OCI-LY1 (cell line): Measurements from ENCODE around the gene WWC2.

Experiments used
- H2AFZ ChIP-seq: fragments of 200-600 bp; sonication (generic), shearing (Covaris generic); 2 replicates; pipeline ENCODE4 v1.6.0; 2014; ENCODE audit warnings: antibody characterized with exemption, mild to moderate bottlenecking, low read length
- H3F3A ChIP-seq: fragments of 200-600 bp; sonication (generic), shearing (Covaris generic); 2 replicates; pipeline ENCODE4 v1.6.0; 2014; ENCODE audit warnings: mild to moderate bottlenecking, antibody characterized with exemption, low read length, moderate library complexity; ENCODE audit not compliant: insufficient read depth
- H3K27ac ChIP-seq: fragments of 200-600 bp; sonication (generic); 2 replicates; pipeline ENCODE4 v1.5.1; 2014; ENCODE audit warnings: low read length, mixed run types, mild to moderate bottlenecking, low read depth; ENCODE audit not compliant: poor library complexity, severe bottlenecking
- H3K27me3 ChIP-seq: fragments of 200-600 bp; sonication (generic); 2 replicates; pipeline ENCODE4 v1.6.0; 2014; ENCODE audit warnings: antibody characterized with exemption, mild to moderate bottlenecking, low read length, moderate library complexity; ENCODE audit not compliant: insufficient read depth
- H3K36me3 ChIP-seq: fragments of 200-600 bp; sonication (generic); 2 replicates; pipeline ENCODE4 v1.6.1; 2014; ENCODE audit warnings: mild to moderate bottlenecking, antibody characterized with exemption, low read length, moderate library complexity, mixed read lengths; ENCODE audit not compliant: insufficient read depth
- H3K4me1 ChIP-seq: fragments of 200-600 bp; sonication (generic); 2 replicates; pipeline ENCODE4 v1.5.1; 2014; ENCODE audit warnings: mild to moderate bottlenecking, low read length, moderate library complexity; ENCODE audit not compliant: insufficient read depth, severe bottlenecking
- H3K4me2 ChIP-seq: fragments of 200-600 bp; sonication (generic), shearing (Covaris generic); 2 replicates; pipeline ENCODE4 v1.6.1; 2014; ENCODE audit warnings: low read length
- H3K4me3 ChIP-seq: fragments of 200-600 bp; sonication (generic); 2 replicates; pipeline ENCODE4 v1.5.1; 2014; ENCODE audit warnings: low read length, low read depth, mild to moderate bottlenecking, mixed read lengths; ENCODE audit not compliant: poor library complexity, severe bottlenecking
- H3K79me2 ChIP-seq: fragments of 200-600 bp; shearing (Covaris generic); 2 replicates; pipeline ENCODE4 v1.6.1; 2016; ENCODE audit warnings: mixed run types, low read length, mixed read lengths; ENCODE audit not compliant: insufficient read depth
- H3K9ac ChIP-seq: fragments of 200-600 bp; sonication (generic), shearing (Covaris generic); 2 replicates; pipeline ENCODE4 v1.6.1; 2014; ENCODE audit warnings: mild to moderate bottlenecking, low read length, mixed read lengths
- H3K9me2 ChIP-seq: fragments of 200-600 bp; sonication (generic), shearing (Covaris generic); 2 replicates; pipeline ENCODE4 v1.6.1; 2014; ENCODE audit warnings: low read depth, mild to moderate bottlenecking, low read length, mixed read lengths
- H3K9me3 ChIP-seq: fragments of 200-600 bp; shearing (Covaris generic); 2 replicates; pipeline ENCODE4 v1.6.1; 2014; ENCODE audit warnings: low read length, mixed read lengths
- H4K20me1 ChIP-seq: fragments of 200-600 bp; sonication (generic), shearing (Covaris generic); 2 replicates; pipeline ENCODE4 v1.6.0; 2016; ENCODE audit warnings: mild to moderate bottlenecking, low read length; ENCODE audit not compliant: insufficient read depth
- EZH2 ChIP-seq: fragments of 200-600 bp; sonication (generic), shearing (Covaris generic); IDR thresholded peaks from 2 replicates; pipeline ENCODE4 v1.8.0; 2017; ENCODE audit warnings: borderline replicate concordance, mixed run types, mild to moderate bottlenecking, antibody characterized with exemption, low read length, moderate library complexity, mixed read lengths
- TF ChIP-seq, protein P1 (sequence below): fragments of 200-600 bp; sonication (generic), shearing (Covaris generic); IDR thresholded peaks from 2 replicates; pipeline ENCODE4 v1.5.1; 2017; ENCODE audit warnings: mild to moderate bottlenecking, antibody characterized with exemption, low read length, moderate library complexity, mixed read lengths

The WWC2 gene

GRCh38 chr4:183124865-183125264 lies 25.8 kb downstream of the WWC2 start:
- Histone ChIP-seq H3K4me2 (no peak overlapping the region), H3K9me2 (no peaks in the 10 kb centered on the region), H3F3A (no peaks in the 10 kb centered on the region), H3K9ac (no peak overlapping the region), H3K4me3 (no peak overlapping the region), H3K27me3 (no peaks in the 10 kb centered on the region), H3K79me2 (no peaks in the 10 kb centered on the region), H3K36me3 (no peaks in the 10 kb centered on the region), H3K9me3 (no peaks in the 10 kb centered on the region), H4K20me1 (no peaks in the 10 kb centered on the region), H3K4me1 (no peaks in the 10 kb centered on the region), H2AFZ (no peak overlapping the region), H3K27ac (no peak overlapping the region)
- no peak for TF ChIP-seq EZH2
- TF ChIP-seq, protein P1, sequence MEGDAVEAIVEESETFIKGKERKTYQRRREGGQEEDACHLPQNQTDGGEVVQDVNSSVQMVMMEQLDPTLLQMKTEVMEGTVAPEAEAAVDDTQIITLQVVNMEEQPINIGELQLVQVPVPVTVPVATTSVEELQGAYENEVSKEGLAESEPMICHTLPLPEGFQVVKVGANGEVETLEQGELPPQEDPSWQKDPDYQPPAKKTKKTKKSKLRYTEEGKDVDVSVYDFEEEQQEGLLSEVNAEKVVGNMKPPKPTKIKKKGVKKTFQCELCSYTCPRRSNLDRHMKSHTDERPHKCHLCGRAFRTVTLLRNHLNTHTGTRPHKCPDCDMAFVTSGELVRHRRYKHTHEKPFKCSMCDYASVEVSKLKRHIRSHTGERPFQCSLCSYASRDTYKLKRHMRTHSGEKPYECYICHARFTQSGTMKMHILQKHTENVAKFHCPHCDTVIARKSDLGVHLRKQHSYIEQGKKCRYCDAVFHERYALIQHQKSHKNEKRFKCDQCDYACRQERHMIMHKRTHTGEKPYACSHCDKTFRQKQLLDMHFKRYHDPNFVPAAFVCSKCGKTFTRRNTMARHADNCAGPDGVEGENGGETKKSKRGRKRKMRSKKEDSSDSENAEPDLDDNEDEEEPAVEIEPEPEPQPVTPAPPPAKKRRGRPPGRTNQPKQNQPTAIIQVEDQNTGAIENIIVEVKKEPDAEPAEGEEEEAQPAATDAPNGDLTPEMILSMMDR = no peak

DNA sequence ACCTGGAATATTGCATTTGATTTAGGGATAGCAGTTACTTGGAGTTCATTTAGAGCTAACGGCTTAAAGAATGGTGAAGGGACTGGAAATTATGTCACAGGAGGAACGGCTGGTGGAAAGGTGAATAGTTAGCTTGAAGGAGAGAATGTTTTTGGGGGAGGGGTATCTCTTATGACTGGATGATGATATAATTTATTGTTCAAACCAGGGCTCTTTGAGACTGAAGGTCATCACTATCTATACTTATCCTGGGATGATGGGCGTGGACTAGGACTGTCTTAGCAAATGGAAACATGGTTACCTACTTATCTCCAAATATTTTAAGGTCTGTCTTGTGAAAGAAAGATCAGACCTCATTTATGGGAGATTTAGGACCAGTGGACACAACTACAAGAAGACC lies 30.1 kb downstream of the WWC2 start:
- H3K27ac ChIP-seq = no peak overlapping the region
- no peaks in the 10 kb centered on the region for H3K9me2 ChIP-seq
- H3K4me3 ChIP-seq = no peak overlapping the region
- no peaks in the 10 kb centered on the region for H3K79me2 ChIP-seq
- no peak overlapping the region for H3K9ac ChIP-seq
- no peak for TF ChIP-seq EZH2
- TF ChIP-seq, protein P1 = no peak
- H3K9me3 ChIP-seq = no peaks in the 10 kb centered on the region
- H3K4me2 ChIP-seq = no peak overlapping the region
- no peaks in the 10 kb centered on the region for H4K20me1 ChIP-seq
- H3F3A ChIP-seq = no peaks in the 10 kb centered on the region
- H3K36me3 ChIP-seq = no peaks in the 10 kb centered on the region
- no peaks in the 10 kb centered on the region for H3K4me1 ChIP-seq
- no peak overlapping the region for H2AFZ ChIP-seq
- no peaks in the 10 kb centered on the region for H3K27me3 ChIP-seq

GRCh38 chr4:183129675-183130074 lies 30.6 kb downstream of the WWC2 start:
- Histone ChIP-seq H2AFZ (no peak overlapping the region), H3K9me2 (no peaks in the 10 kb centered on the region), H3K4me2 (no peak overlapping the region), H3F3A (no peaks in the 10 kb centered on the region), H3K4me3 (no peak overlapping the region), H4K20me1 (no peaks in the 10 kb centered on the region), H3K79me2 (no peaks in the 10 kb centered on the region), H3K27ac (no peak overlapping the region), H3K9ac (no peak overlapping the region), H3K4me1 (no peaks in the 10 kb centered on the region), H3K9me3 (no peaks in the 10 kb centered on the region), H3K27me3 (no peaks in the 10 kb centered on the region), H3K36me3 (no peaks in the 10 kb centered on the region)
- TF ChIP-seq, protein P1 = no peak
- no peak for TF ChIP-seq EZH2
